HG02981 (cell line): ENCODE measurements around the gene HOXD8.

Source experiments
- ATAC-seq: cut with Tn5 transposase; IDR thresholded peaks from one replicate; pipeline ENCODE4 v1.9.1; 2021; ENCODE audit warnings: mild to moderate bottlenecking, moderate library complexity; ENCODE audit not compliant: unreplicated experiment

The HOXD8 gene

DNA sequence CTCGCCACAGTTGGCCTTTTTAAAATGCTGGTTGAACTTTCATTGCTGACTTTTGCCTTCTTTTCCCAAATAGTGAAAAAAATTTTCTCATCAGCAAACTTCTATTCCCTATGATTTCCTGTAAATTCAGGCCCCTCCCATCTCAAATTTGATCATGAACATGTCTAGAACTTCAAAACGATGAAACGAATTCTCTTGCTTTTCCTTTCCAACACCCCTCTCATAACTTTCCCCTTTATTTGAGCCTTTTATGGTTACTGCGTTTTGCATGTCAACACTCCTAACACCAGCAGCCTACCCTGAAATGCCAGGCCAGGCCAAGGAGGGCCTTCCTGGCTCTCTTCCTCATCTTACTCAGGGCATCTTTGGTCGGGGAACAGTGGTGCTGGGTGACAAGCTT, 38.6 kb upstream of the HOXD8 start:
- ATAC-seq, result no peak

- no peak for ATAC-seq
Measured at GRCh38 chr2:176091329-176092258, 37.9 kb upstream of the HOXD8 start.

GRCh38 chr2:176092270-176093144, 37.0 kb upstream of the HOXD8 start, which contains the start of gene HOXD13:
Gene HOXD13 (plus strand): TSS chr2:176092721. CDS start chr2:176092891, 170 bp downstream.
- ATAC-seq, result no peak

GRCh38 chr2:176093145-176093897, 36.2 kb upstream of the HOXD8 start:
- ATAC-seq, result no peak

GRCh38 chr2:176093898-176094249, 35.6 kb upstream of the HOXD8 start:
- no peak for ATAC-seq

DNA sequence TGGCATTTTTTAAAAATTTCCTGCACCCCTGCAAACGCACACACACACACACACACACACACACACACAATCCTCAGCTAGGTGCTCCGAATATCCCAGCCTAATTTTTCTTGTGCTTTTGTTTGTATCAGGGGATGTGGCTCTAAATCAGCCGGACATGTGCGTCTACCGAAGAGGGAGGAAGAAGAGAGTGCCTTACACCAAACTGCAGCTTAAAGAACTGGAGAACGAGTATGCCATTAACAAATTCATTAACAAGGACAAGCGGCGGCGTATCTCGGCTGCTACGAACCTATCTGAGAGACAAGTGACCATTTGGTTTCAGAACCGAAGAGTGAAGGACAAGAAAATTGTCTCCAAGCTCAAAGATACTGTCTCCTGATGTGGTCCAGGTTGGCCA, 35.2 kb upstream of the HOXD8 start:
- no peak for ATAC-seq

- ATAC-seq, result no peak
Measured at GRCh38 chr2:176095421-176095820, 34.1 kb upstream of the HOXD8 start.

- ATAC-seq, result no peak
Measured at GRCh38 chr2:176096243-176096985, 33.1 kb upstream of the HOXD8 start.

DNA sequence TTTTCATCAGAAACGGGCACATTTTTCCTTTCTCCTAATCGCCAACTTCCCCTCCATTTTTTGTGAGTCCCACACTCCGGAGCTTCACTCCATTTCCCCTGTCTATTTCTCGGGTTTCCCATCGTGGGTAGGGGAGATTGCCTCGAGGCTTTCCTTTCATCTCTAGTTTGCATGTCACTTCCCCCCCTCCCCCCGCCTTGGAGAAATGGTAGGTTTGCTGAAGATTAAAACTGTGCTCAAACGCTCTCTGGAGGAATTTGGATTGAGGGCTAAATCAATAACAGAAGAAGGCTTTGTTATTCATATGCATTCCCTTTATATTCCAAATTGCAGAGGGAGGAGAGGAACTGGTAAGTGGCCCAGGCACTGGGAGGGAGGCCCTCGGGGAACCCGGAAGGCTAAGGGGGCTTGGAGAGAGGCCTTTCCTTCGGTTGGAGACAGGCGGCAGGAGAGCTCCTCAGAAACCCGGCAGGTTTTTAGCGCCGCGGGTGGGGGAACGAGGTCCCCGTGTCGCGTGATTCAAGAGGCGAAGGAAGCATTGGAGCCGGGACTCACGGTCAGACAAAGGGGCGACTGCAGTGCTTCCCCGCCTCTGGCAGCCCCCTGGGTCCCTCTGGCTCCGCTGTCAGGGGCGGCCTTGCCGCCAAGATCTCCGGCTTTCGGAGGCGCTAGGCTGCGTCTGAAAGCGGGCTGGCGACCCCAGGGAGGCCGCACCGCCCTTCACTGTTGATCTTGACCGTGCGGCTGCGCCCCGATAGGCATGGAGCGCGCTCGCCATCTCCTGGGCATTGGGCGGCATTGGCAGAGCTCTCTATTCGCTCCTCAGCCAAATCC, 32.3 kb upstream of the HOXD8 start:
- ATAC-seq, result peak; percentile 69

DNA sequence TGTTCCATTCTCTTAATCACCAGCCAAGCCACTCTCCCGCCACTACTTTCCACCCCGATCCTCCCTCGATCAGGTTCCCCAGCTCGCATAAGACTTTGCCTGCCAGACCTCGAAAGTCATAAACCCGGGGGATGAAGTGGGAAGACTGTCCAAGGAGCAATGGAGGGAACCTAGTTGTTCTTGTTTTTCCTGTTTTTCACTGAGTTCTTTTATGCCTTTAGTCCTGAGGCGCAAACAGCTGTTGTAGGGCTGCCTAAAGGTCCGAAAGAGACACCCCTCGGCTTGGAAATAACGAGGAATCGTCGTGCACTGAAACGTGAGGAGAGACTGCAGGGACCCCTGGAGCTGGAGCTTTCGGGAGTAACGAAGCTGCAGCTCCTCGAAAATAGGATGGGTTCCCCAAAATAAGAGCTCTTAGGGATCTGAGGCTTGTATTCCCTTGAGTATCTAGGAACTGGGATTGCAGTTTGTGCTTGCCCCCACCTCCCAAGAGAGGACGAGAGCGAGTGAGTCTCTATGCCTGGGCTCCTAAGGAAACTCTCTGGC, 31.6 kb upstream of the HOXD8 start:
- ATAC-seq, result no peak

- no peak for ATAC-seq
Measured at GRCh38 chr2:176098366-176099158, 30.9 kb upstream of the HOXD8 start.

DNA sequence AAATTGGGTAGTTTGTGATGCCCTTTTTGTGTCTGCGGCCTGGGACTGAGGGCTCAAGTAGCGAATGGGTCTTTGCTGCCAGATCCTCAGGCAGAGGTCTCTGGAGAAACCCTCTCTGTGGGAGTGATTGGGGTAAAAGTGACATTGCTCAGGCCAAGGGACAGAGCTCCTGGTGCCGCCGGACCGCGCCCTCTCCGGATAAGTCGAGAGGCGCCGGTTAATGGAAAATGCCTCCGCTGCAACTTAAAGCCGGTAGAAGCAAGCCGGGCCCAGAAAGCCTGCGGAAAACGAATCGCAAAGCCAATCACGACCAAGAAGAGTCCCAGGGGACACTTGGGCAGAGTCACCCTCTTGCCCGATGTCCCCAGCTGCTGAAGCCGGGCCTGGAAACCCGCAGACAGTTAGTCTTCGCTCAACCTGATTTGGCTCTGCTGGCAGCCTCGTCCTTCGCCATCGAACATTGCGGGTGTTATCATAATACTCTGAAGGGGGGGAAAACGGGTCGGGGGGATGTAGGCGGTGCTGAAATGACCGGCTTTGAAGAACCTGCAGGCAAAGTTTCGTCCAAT, 30.3 kb upstream of the HOXD8 start:
- no peak for ATAC-seq

- no peak for ATAC-seq
Measured at GRCh38 chr2:176099728-176100546, 29.6 kb upstream of the HOXD8 start, which contains the start of gene HOXD12. Gene HOXD12 (plus strand): TSS chr2:176099795. CDS start chr2:176099802, 7 bp downstream.

DNA sequence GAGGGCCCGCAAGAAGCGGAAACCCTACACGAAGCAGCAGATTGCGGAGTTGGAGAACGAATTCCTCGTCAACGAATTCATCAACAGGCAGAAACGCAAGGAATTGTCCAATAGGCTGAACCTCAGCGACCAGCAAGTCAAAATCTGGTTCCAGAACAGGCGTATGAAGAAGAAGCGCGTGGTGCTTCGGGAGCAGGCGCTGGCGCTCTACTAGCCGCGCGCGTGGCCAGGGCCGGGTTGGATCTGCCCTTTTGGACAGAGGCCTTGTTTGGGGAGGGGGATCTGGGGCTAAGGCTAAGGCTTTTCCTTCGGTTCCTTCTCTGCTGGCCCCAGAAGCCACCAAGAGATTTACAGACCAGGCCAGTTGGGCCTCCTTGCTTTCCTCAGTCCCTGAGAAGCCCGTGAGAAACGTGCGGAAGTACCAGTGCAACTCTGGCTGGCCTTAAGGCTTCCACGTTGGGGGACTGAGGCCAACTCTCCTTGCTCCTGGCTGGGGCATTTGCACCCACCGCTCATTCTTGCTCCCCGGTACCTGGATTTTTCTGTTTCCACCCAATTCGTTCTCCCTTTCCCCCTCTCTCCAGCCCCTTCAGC, 28.9 kb upstream of the HOXD8 start:
- no peak for ATAC-seq

GRCh38 chr2:176101216-176101830, 28.2 kb upstream of the HOXD8 start:
- ATAC-seq, result no peak

- no peak for ATAC-seq
Measured at GRCh38 chr2:176101842-176102241, 27.7 kb upstream of the HOXD8 start.
